SK-N-SH treated with all-trans-retinoic acid at 6 μM for 48 hours (cell line): ENCODE data around the gene LRRFIP2.

Source experiments
- ATAC-seq: fragments of 200-7000 bp; cut with Tn5 transposase; 3 replicates; pipeline ENCODE4 v1.9.1; 2020; ENCODE audit warnings: mild to moderate bottlenecking, moderate library complexity
- ARNTL ChIP-seq: fragments of 450-650 bp; formaldehyde crosslinking; IDR thresholded peaks from 2 replicates; pipeline ENCODE4 v1.5.0; 2020; ENCODE audit warnings: low read depth, mild to moderate bottlenecking, moderate library complexity, borderline replicate concordance
- CREB5 ChIP-seq: fragments of 250-450 bp; sonication (Bioruptor Pico); IDR thresholded peaks from 2 replicates; pipeline ENCODE4 v1.5.1; 2020; ENCODE audit warnings: low read depth, mild to moderate bottlenecking, moderate library complexity
- CSRNP3 ChIP-seq: fragments of 250-450 bp; sonication (Bioruptor Pico); IDR thresholded peaks from 2 replicates; pipeline ENCODE4 v1.5.1; 2021; ENCODE audit warnings: mild to moderate bottlenecking, moderate library complexity
- GLIS3 ChIP-seq: fragments of 250-450 bp; sonication (Bioruptor Pico); IDR thresholded peaks from 2 replicates; pipeline ENCODE4 v1.5.0; 2020; ENCODE audit warnings: mild to moderate bottlenecking, moderate library complexity
- ISL1 ChIP-seq: fragments of 250-450 bp; sonication (Bioruptor Pico); IDR thresholded peaks from 2 replicates; pipeline ENCODE4 v2.1.2; 2022; ENCODE audit warnings: mild to moderate bottlenecking, moderate library complexity
- PATZ1 ChIP-seq: fragments of 250-450 bp; sonication (Bioruptor Pico); IDR thresholded peaks from 2 replicates; pipeline ENCODE4 v1.8.0; 2020; ENCODE audit warnings: mild to moderate bottlenecking, moderate library complexity, borderline replicate concordance
- PPARA ChIP-seq: fragments of 250-450 bp; sonication (Bioruptor Pico); IDR thresholded peaks from 2 replicates; pipeline ENCODE4 v1.5.0; 2020; ENCODE audit warnings: mild to moderate bottlenecking, borderline replicate concordance
- TOX ChIP-seq: fragments of 250-450 bp; sonication (Bioruptor Pico); IDR thresholded peaks from 2 replicates; pipeline ENCODE4 v1.8.0; 2021; ENCODE audit warnings: mild to moderate bottlenecking, moderate library complexity, borderline replicate concordance
- TSHZ2 ChIP-seq: fragments of 250-450 bp; sonication (Bioruptor Pico); IDR thresholded peaks from 2 replicates; pipeline ENCODE4 v1.5.0; 2020; ENCODE audit warnings: mild to moderate bottlenecking, moderate library complexity
- ZC3H10 ChIP-seq: fragments of 250-450 bp; sonication (Bioruptor Pico); IDR thresholded peaks from 2 replicates; pipeline ENCODE4 v1.5.1; 2021; ENCODE audit warnings: mild to moderate bottlenecking, moderate library complexity
- ZFP3 ChIP-seq: fragments of 250-450 bp; sonication (Bioruptor Pico); IDR thresholded peaks from 2 replicates; pipeline ENCODE4 v1.5.0; 2020; ENCODE audit warnings: mild to moderate bottlenecking, moderate library complexity
- ZNF565 ChIP-seq: fragments of 450-650 bp; formaldehyde crosslinking; conservative IDR thresholded peaks from 2 replicates; pipeline ENCODE4 v1.5.0; 2020; ENCODE audit warnings: low read depth, mild to moderate bottlenecking, moderate library complexity
- ZNF70 ChIP-seq: fragments of 450-650 bp; formaldehyde crosslinking; IDR thresholded peaks from 2 replicates; pipeline ENCODE4 v1.5.0; 2020; ENCODE audit warnings: mild to moderate bottlenecking, moderate library complexity
- ZNF8 ChIP-seq: fragments of 450-650 bp; formaldehyde crosslinking; IDR thresholded peaks from 2 replicates; pipeline ENCODE4 v1.5.0; 2020; ENCODE audit warnings: mild to moderate bottlenecking, moderate library complexity

Gene LRRFIP2

GRCh38 chr3:37097776-37098175 is 76.6 kb downstream of the LRRFIP2 start:
- ATAC-seq = peak; percentile 31; the same call in 2 of the 3 replicates
- TF ChIP-seq ZFP3 (CRISPR knock-in tag) (peak; percentile 96), ZNF8 (CRISPR knock-in tag) (no peak), TSHZ2 (CRISPR knock-in tag) (no peak)

GRCh38 chr3:37096975-37097374 is 77.4 kb downstream of the LRRFIP2 start:
- ATAC-seq = peak; percentile 62
- no peak for TF ChIP-seq TSHZ2 (CRISPR knock-in tag)
- TF ChIP-seq GLIS3 (CRISPR knock-in tag) = no peak
- no peak for TF ChIP-seq TOX (CRISPR knock-in tag)
- TF ChIP-seq ZNF565 (CRISPR knock-in tag) = no peak
- TF ChIP-seq ISL1 (CRISPR knock-in tag) = no peak
- TF ChIP-seq ARNTL (CRISPR knock-in tag) = no peak
- no peak for TF ChIP-seq ZFP3 (CRISPR knock-in tag)
- TF ChIP-seq ZNF70 (CRISPR knock-in tag) = no peak
- no peak for TF ChIP-seq PATZ1 (CRISPR knock-in tag)
- no peak for TF ChIP-seq PPARA (CRISPR knock-in tag)
- TF ChIP-seq, all 23 proteins: peak for 0

GRCh38 chr3:37096288-37096687 is 78.1 kb downstream of the LRRFIP2 start:
- TF ChIP-seq ISL1 (CRISPR knock-in tag) (peak; percentile 37), CREB5 (CRISPR knock-in tag) (0 out of 2 replicates have a peak, but pooled peaks have one; percentile 37), ARNTL (CRISPR knock-in tag) (no peak)
- ATAC-seq = peak; percentile 80

- TF ChIP-seq ZC3H10 (CRISPR knock-in tag) (no peak), CREB5 (CRISPR knock-in tag) (no peak), CSRNP3 (CRISPR knock-in tag) (no peak), TOX (CRISPR knock-in tag) (no peak), GLIS3 (CRISPR knock-in tag) (no peak)
- no peak for ATAC-seq
These were observed 79.7 kb downstream of the LRRFIP2 start for GRCh38 chr3:37094636-37095035.
